NT2/D1 (cell line): Measurements from ENCODE around the gene SPTLC1.
"Not testable (repeated sequence)": the region's sequence is repeated elsewhere in the genome, so short reads cannot be mapped to it uniquely, and the experiment has no call there.

ENCODE experiments used
- DNase-seq: peaks from one replicate; pipeline ENCODE4 v3.0.0-alpha.2; 2011; ENCODE audit warnings: low read depth, low spot score
- H3K27me3 ChIP-seq: 2 replicates; pipeline ENCODE4 v1.6.0; 2011; ENCODE audit warnings: mild to moderate bottlenecking; ENCODE audit not compliant: insufficient read length, insufficient read depth
- H3K36me3 ChIP-seq: 2 replicates; pipeline ENCODE4 v1.6.1; 2011; ENCODE audit warnings: mild to moderate bottlenecking, low read length, mixed read lengths; ENCODE audit not compliant: insufficient read depth, insufficient read length
- H3K4me1 ChIP-seq: 2 replicates; pipeline ENCODE4 v1.5.1; 2011; ENCODE audit not compliant: insufficient read depth, insufficient read length
- H3K4me3 ChIP-seq: 2 replicates; pipeline ENCODE4 v1.5.1; 2011; ENCODE audit warnings: low read depth; ENCODE audit not compliant: insufficient read length
- H3K9ac ChIP-seq: 2 replicates; pipeline ENCODE4 v1.6.0; 2011; ENCODE audit warnings: low read depth; ENCODE audit not compliant: insufficient read length
- H3K9me3 ChIP-seq: 2 replicates; pipeline ENCODE4 v1.5.1; 2011; ENCODE audit warnings: mild to moderate bottlenecking, low read length; ENCODE audit not compliant: insufficient read depth
- SUZ12 ChIP-seq: IDR thresholded peaks from 2 replicates; pipeline ENCODE4 v1.6.1; 2011; ENCODE audit not compliant: insufficient read length, insufficient read depth; ENCODE audit errors: extremely low read depth
- YY1 ChIP-seq: IDR thresholded peaks from 2 replicates; pipeline ENCODE4 v1.6.1; 2011; ENCODE audit not compliant: insufficient read length, insufficient read depth
- ZNF274 ChIP-seq: IDR thresholded peaks from 2 replicates; pipeline ENCODE4 v1.6.1; 2011; ENCODE audit warnings: mild to moderate bottlenecking, low read depth, low read length

Gene SPTLC1

DNA sequence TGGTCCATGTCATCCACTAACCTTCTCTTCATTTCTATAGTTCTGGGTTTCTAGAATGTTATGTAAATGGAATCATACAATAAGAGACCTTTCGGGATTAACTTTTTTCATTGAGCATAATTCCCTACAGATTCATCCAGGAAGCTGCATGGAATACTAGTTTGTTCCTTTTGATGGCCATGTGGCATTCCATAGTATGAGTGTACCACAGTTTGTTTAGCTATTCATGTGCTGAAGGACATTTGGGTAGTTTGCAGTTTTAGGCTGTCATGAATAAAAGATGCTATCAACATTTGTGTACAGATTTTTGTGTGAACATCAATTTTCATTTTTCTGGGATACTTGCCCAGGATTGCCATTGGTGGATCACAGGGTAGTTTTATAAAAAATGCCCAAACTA lies 6.8 kb upstream of the SPTLC1 start:
- Histone ChIP-seq H3K4me3 (no peak overlapping the region), H3K9ac (no peak overlapping the region), H3K4me1 (peaks cover 3% of the 10 kb centered on the region), H3K27me3 (peaks cover 4% of the 10 kb centered on the region), H3K36me3 (no peaks in the 10 kb centered on the region), H3K9me3 (no peaks in the 10 kb centered on the region)
- TF ChIP-seq ZNF274 (no peak), YY1 (no peak), SUZ12 (no peak)
- DNase-seq = no peak

DNA sequence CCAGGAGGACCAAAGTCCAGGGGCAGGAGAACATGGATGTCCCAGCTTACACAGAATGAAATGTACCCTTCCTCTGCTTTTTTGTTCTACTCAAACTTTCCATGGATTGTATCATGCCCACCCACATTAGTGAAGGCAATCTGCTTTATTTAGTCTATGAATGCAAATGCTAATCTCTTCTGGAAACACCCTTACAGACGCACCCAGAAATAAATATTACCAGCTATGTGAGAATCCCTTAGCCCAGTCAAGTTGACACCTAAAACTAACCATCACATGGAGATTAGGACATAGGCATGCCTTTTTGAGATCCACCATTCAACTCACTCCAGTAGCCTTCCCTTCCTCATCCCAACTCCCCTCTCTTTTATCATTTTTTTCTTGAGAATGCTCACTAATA lies 6.1 kb upstream of the SPTLC1 start:
- Histone ChIP-seq H3K4me3 (no peak overlapping the region), H3K9me3 (no peaks in the 10 kb centered on the region), H3K27me3 (peaks cover 4% of the 10 kb centered on the region), H3K9ac (no peak overlapping the region), H3K4me1 (peaks cover 3% of the 10 kb centered on the region), H3K36me3 (no peaks in the 10 kb centered on the region)
- no peak for TF ChIP-seq ZNF274
- no peak for TF ChIP-seq SUZ12
- no peak for TF ChIP-seq YY1
- no peak for DNase-seq

DNA sequence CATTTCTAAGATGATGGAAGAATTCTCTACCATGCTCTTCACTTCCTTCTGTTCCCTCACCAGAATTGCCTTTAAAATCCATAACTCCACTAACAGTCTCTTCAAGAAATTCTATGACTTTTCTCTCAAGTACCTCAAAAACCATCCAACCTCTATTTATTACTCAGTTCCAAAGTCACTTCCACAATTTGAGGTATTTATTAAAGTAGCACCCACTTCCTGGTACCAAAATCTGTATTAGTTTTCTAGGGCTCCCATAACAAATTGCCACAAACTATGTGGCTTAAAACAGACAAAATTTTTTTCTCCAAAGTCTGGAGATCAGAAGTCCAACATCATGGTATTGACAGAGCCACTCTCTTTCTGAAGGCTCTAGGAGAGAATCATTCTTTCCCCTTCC lies 4.9 kb upstream of the SPTLC1 start:
- no peaks in the 10 kb centered on the region for H3K9me3 ChIP-seq
- H3K36me3 ChIP-seq = no peaks in the 10 kb centered on the region
- H3K4me3 ChIP-seq = no peak overlapping the region
- H3K4me1 ChIP-seq = peaks cover 3% of the 10 kb centered on the region
- peaks cover 4% of the 10 kb centered on the region for H3K27me3 ChIP-seq
- no peak for DNase-seq
- TF ChIP-seq ZNF274 (no peak), SUZ12 (no peak), YY1 (no peak)
- H3K9ac ChIP-seq = no peak overlapping the region

DNA sequence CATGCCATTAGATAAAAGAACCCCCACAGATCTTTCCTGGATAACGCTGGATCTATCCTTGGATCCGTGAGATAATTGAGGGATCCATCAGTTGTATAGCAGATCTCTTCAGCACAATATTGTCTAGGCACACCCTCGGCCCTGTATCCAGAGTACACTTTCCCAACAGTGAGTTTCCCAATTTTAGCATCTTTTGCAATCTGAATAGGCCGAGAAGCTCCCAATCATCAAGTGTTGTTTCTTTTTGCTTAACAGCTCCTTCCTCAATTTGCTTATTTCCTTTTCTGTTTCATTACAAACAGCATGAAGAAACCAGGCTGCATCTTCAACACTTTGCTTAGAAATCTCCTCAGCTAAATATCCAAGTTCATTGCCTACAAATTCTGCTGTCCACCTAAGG lies 4.4 kb upstream of the SPTLC1 start:
- Histone ChIP-seq H3K9me3 (no peaks in the 10 kb centered on the region), H3K4me3 (no peak overlapping the region), H3K36me3 (no peaks in the 10 kb centered on the region), H3K9ac (no peak overlapping the region), H3K4me1 (peaks cover 3% of the 10 kb centered on the region), H3K27me3 (peaks cover 4% of the 10 kb centered on the region)
- no peak for DNase-seq
- TF ChIP-seq SUZ12 = no peak

DNA sequence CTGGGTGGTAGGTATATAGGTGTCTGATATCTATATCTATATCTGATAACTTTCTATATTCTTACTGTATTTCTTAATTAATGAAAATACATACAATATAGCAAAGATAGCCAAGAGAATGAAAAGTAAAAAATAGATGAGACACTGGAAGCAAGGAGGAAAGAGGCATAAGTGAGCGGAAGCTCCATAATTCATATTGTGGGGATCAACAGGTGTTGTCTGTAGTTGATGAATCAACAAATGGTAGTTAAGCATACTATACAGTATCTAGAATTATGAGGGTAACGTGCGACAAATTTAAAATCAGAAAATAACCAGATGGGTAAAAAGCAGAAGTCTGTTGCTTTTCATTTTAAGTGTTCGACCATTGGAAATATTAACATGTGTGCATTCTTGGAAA lies 7.1 kb downstream of the SPTLC1 start:
- Histone ChIP-seq H3K36me3 (peaks cover 63% of the 10 kb centered on the region), H3K4me3 (no peak overlapping the region), H3K27me3 (no peaks in the 10 kb centered on the region), H3K4me1 (no peaks in the 10 kb centered on the region), H3K9me3 (peaks cover 13% of the 10 kb centered on the region; the same call in 1 of the 2 replicates), H3K9ac (no peak overlapping the region)
- DNase-seq = no peak
- no peak for TF ChIP-seq SUZ12
- TF ChIP-seq ZNF274 = no peak
- TF ChIP-seq YY1 = no peak

DNA sequence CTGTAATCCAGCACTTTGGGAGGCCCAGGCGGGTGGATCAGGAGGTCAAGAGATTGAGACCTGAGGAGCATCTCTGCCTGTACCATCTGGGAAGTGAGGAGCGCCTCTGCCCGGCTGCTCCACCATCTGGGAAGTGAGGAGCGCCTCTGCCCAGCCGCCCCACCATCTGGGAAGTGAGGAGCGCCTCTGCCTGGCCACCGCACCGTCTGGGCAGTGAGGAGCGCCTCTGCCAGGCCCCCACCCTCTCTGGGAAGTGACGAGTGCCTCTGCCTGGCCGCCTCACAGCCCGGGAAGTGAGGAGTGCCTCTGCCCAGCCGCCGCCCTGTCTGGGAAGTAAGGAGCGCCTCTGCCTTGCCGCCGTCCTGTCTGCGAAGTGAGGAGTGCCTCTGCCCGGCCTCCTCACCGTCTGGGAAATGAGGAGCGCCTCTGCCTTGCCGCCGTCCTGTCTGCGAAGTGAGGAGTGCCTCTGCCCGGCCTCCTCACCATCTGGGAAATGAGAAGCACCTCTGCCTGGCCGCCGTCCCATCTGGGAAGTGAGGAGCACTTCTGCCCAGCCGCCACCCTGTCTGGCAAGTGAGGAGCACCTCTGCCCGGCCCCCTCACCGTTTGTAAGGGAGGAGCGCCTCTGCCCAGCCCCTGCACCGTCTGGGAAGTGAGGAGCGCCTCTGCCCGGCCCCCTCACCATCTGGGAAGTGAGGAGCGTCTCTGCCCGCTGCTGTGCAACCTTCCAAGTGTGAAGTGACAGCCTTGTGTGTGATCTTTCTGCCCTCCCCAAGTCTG lies 9.6 kb downstream of the SPTLC1 start:
- DNase-seq, H3K4me3 ChIP-seq, H3K9ac ChIP-seq, H3K4me1 ChIP-seq, H3K27me3 ChIP-seq: not testable (repeated sequence)
- peaks cover 13% of the 10 kb centered on the region; the same call in 1 of the 2 replicates for H3K9me3 ChIP-seq
- peaks cover 45% of the 10 kb centered on the region for H3K36me3 ChIP-seq

DNA sequence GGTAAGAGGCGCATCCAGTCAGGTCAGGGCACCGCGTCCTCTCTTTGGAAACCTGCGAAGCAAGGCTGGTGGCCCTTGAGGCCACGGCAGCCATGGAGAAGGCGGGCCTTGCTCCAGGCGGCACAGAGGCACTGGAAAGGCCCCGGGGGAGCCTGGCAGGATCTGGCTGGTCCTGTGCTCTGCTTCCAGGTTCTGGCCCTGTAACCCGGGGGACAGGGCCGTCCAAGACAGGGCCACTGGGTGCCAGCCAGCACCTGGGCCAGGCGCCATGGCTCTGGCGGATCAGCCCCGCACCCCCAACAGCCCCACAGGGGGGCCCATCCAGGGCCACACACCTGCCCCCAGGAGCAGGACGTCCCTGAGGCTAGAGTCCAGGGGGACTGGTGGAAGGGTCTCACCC lies 11.6 kb downstream of the SPTLC1 start:
- H3K27me3 ChIP-seq, H3K4me3 ChIP-seq, H3K9ac ChIP-seq, DNase-seq, H3K4me1 ChIP-seq: not testable (repeated sequence)
- Histone ChIP-seq H3K9me3 (peaks cover 13% of the 10 kb centered on the region; the same call in 1 of the 2 replicates), H3K36me3 (peaks cover 39% of the 10 kb centered on the region)

DNA sequence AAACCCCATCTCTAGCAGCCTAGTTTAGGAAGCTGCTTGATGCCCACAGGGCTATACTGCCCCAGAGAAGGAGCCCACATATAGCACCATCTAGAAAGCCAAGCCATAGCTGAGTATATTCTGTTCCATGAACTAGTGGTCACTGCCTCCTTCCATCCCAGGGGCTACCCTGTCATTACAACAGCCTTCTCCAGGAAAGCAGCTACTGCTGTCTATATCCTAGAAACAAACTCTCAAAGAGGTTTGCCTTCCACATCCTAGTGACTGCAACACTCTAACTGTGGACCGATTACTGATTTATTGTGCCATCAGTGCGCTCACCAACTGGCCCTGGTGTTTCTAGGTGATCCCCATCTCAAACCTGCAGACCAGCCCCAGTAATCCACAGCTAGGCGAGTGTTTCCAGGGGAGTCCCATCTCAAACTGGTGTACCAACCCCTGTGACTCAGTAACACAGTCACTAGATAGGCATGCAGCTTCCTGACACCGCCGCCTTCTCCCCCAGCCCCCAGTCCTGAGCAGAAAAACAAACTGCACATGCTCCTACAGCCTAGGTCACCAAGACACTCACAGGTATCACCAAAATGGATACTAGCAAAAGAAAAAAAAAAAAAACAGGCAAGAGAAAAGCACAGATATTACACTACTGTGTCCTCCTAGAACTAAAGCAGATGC lies 14.8 kb downstream of the SPTLC1 start:
- TF ChIP-seq SUZ12 = no peak
- no peak for TF ChIP-seq YY1
- no peak for TF ChIP-seq ZNF274
- H3K4me1 ChIP-seq = peaks cover 5% of the 10 kb centered on the region
- peaks cover 46% of the 10 kb centered on the region for H3K36me3 ChIP-seq
- no peak overlapping the region for H3K4me3 ChIP-seq
- H3K27me3 ChIP-seq = no peaks in the 10 kb centered on the region
- peaks cover 8% of the 10 kb centered on the region; the same call in 1 of the 2 replicates for H3K9me3 ChIP-seq
- DNase-seq = no peak
- H3K9ac ChIP-seq = no peak overlapping the region
